Esophagus muscularis mucosa (tissue), 4 donors: ENCODE measurements around the gene MSH2.

Experiments used
- CTCF ChIP-seq, 3 experiments: fragments of 200-600 bp in 2 of 3; fragments of 450-650 bp in 1 of 3; sonication (generic) in 2 of 3; IDR thresholded peaks; one replicate each; pipeline ENCODE4 v1.5.1; 2017 to 2019; ENCODE audit warnings: antibody characterized with exemption in 3 of 3, mild to moderate bottlenecking in 2 of 3, moderate library complexity in 1 of 3
- EP300 ChIP-seq: sonication (generic); formaldehyde crosslinking; IDR thresholded peaks from one replicate; pipeline ENCODE4 v1.6.1; 2017; ENCODE audit warnings: antibody characterized with exemption
- POLR2A ChIP-seq: fragments of 450-650 bp; IDR thresholded peaks from one replicate; pipeline ENCODE4 v1.6.1; 2017; ENCODE audit warnings: antibody characterized with exemption, moderate library complexity, mild to moderate bottlenecking, low read depth
- POLR2AphosphoS5 ChIP-seq, 2 donors: sonication (generic); formaldehyde crosslinking; IDR thresholded peaks; one replicate each; pipeline ENCODE4 v1.6.1; 2017; ENCODE audit warnings: antibody characterized with exemption in 2 of 2

GRCh38 chr2:47456851-47457250, 53.9 kb downstream of the MSH2 start:
- no peak for TF ChIP-seq CTCF (IDR thresholded peaks at IDR 0.05)
- no peak for TF ChIP-seq POLR2AphosphoS5 (IDR thresholded peaks at IDR 0.05)
- no peak for TF ChIP-seq EP300
- no peak for TF ChIP-seq POLR2A
